ENCODE data around the gene UBALD2. TPM values are rescaled to one million over a fixed set of nuclear protein-coding genes. Genes with fewer than 3 reads are reported as not detected.

UBALD2 gene
- total and polyA plus RNA-seq, 2 of the 4 experiments (the other 2 are of a cell fraction), result 0.90 to 12.1 TPM

DNA sequence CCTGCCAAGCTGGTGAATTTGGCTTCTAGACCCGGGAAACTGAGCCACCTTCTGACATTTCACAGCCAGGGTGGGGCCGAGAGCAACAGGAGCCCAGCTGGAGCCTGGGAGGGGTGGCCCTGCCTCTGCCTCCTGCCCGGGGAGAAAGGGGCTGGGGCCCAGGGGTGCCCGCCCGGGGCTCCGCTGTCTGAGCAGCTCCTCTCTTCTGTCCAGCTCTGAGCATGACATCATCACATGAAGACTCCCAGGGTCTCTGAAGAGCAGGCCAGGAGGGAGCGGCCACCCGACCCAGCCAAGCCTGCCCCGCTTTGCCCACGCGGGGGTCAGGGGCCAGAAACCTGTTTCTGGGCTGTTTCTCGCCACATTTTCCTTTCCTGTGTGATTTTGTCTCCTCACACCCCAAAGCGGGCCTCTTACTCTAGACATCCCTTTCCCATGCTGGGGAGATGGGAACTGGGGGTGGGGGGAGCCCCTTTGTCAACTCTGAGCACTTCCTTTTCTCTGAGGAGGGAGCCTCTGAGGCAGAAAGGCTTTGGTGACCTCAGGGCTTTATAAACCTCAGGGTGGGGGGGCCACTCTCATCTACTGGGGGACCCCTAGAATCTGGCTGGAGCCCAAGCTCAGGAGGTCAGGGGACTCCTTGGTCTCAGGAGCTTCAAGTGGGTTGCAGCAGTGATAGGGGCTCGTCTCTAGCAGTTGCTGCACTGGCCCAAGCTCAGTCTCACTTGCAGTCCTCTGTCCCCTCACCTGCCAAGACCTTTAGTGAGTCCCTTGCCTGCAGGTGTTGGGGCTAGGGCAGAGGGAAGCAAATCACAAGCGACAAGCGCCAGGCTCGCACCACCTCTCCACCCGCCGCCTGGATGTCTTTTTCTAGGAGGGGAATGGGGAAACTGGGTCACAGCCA lies 7.6 kb downstream of the UBALD2 start:
- Histone ChIP-seq H3K36me3 (ENCODE audit: control insufficient read depth, insufficient read depth, low read length) (peaks cover 9% of the 10 kb centered on the region), H3K18ac (ENCODE audit: low read depth, low read length) (no peak overlapping the region), H2AK9ac (replicated peaks; ENCODE audit: low read depth, low read length, poor library complexity) (peak overlapping the region; percentile 66), H2BK15ac (ENCODE audit: low read depth, low read length) (no peak overlapping the region), H2BK20ac (ENCODE audit: low read depth, low read length) (no peak overlapping the region), H3K27ac (ENCODE audit: insufficient read depth, low read length) (no peak overlapping the region), H3K56ac (ENCODE audit: extremely low read depth, insufficient read depth, low read length) (no peak overlapping the region), H3K4me1 (ENCODE audit: control insufficient read depth, insufficient read depth, low read length) (peaks cover 11% of the 10 kb centered on the region), H3K9me3 (ENCODE audit: control insufficient read depth, insufficient read depth, low read length) (no peaks in the 10 kb centered on the region), H2AFZ (replicated peaks; ENCODE audit: low read length, poor library complexity) (peak overlapping the region; percentile 33), H3K79me1 (ENCODE audit: low read depth in 1 of 2, low read length in 2 of 2) (peaks cover 17 to 46% of the 10 kb centered on the region in 2 experiments), H4K20me1 (ENCODE audit: insufficient read depth, low read length) (no peaks in the 10 kb centered on the region; the same call in 1 of the 2 replicates), H2BK120ac (ENCODE audit: low read depth, low read length) (no peak overlapping the region), H3K23ac (ENCODE audit: low read depth, low read length) (no peak overlapping the region), H2AK5ac (ENCODE audit: low read depth, low read length) (no peak overlapping the region), H2BK5ac (ENCODE audit: low read depth, low read length, poor library complexity, severe bottlenecking) (no peak overlapping the region), H3K9ac (ENCODE audit: low read depth, low read length) (no peak overlapping the region), H3K4ac (ENCODE audit: low read depth, low read length) (no peak overlapping the region), H3K4me3 (ENCODE audit: insufficient read depth, low read depth, low read length) (no peak overlapping the region), H3K27me3 (ENCODE audit: control insufficient read depth, insufficient read depth, low read length) (no peaks in the 10 kb centered on the region), H3K14ac (replicated peaks; ENCODE audit: low read depth, low read length) (no peak overlapping the region), H3K9me1 (ENCODE audit: insufficient read depth, low read length) (peaks cover 6% of the 10 kb centered on the region), H4K91ac (ENCODE audit: insufficient read depth, low read depth, low read length) (no peak overlapping the region), H4K5ac (ENCODE audit: low read depth, low read length) (no peak overlapping the region), H3K4me2 (ENCODE audit: low read depth, low read length) (no peak overlapping the region), H4K8ac (ENCODE audit: low read depth in 2 of 2, low read length in 2 of 2) (no peak overlapping the region)
- ATAC-seq (ENCODE audit: low read depth), result no peak
- CTCF ChIA-PET, result interaction anchor here (1.3 kb wide), 1 partner anchor 8 kb away, joined by 3 read pairs; the partner anchor contains the start of gene UBALD2
- intact Hi-C loops (cut with micrococcal nuclease), result no loop called here
- POLR2A ChIA-PET (ENCODE audit: unreplicated experiment), result no interaction called here
- BruUV-seq (replicated peaks), result no TSS peak
- peak; percentile 59; the same call in 1 of the 2 replicates for TF ChIP-seq POLR2A (IDR thresholded peaks at IDR 0.05; ENCODE audit: low read depth, low read length)
- TF ChIP-seq RFX5 (IDR thresholded peaks at IDR 0.05; ENCODE audit: low read depth, low read length), result no peak
- in situ Hi-C loops (cut with MboI; ENCODE audit: low sequenced_read_pairs), result no loop called here
- no peak for DNase-seq
- 67% methylated on average over 5 of the region's 19 CpGs; no CpG with 5 or more reads in 1 of the 2 experiments for WGBS, 2 experiments (ENCODE audit: extremely low coverage in 2 of 2, insufficient read length in 1 of 2)
- dilution Hi-C loops (cut with HindIII; ENCODE audit: low sequenced_read_pairs, unreplicated experiment), result no loop called here

Data from IMR-90 (cell line).